ENCODE data around the gene SERINC5.

SERINC5 gene

DNA sequence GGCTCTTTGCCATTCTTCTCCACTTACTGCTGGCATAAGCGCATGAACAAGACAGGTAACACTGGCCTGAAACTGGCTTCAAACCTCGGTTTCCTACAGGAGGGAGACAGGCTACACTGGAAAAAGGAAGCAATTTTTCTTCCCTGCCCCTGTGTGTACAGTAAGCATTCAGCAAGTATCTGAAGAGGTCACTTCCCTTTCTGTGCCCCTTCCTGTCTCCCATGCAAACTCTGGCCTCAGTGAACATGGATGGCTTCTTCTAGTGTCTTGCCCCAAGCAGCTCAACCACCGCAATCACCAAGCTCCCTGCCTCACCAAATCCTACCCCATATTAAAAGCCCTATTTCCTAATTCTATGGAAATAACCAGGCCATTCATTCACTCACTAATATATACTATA, 42.4 kb downstream of the SERINC5 start:
- TF ChIP-seq, protein P1, sequence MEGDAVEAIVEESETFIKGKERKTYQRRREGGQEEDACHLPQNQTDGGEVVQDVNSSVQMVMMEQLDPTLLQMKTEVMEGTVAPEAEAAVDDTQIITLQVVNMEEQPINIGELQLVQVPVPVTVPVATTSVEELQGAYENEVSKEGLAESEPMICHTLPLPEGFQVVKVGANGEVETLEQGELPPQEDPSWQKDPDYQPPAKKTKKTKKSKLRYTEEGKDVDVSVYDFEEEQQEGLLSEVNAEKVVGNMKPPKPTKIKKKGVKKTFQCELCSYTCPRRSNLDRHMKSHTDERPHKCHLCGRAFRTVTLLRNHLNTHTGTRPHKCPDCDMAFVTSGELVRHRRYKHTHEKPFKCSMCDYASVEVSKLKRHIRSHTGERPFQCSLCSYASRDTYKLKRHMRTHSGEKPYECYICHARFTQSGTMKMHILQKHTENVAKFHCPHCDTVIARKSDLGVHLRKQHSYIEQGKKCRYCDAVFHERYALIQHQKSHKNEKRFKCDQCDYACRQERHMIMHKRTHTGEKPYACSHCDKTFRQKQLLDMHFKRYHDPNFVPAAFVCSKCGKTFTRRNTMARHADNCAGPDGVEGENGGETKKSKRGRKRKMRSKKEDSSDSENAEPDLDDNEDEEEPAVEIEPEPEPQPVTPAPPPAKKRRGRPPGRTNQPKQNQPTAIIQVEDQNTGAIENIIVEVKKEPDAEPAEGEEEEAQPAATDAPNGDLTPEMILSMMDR (conservative IDR thresholded peaks at IDR 0.05; ENCODE audit: control insufficient read depth, insufficient read depth, low read depth, low read length): no peak
- no peak overlapping the region for H3K4me3 ChIP-seq (ENCODE audit: control insufficient read depth, low read depth, low read length)
- no peak for DNase-seq (ENCODE audit: low read depth)

GRCh38 chr5:80212171-80212667, 43.6 kb downstream of the SERINC5 start:
- no peak overlapping the region for H3K4me3 ChIP-seq (ENCODE audit: control insufficient read depth, low read depth, low read length)
- TF ChIP-seq, protein P1 (conservative IDR thresholded peaks at IDR 0.05; ENCODE audit: control insufficient read depth, insufficient read depth, low read depth, low read length): no peak
- DNase-seq (ENCODE audit: low read depth): no peak

DNA sequence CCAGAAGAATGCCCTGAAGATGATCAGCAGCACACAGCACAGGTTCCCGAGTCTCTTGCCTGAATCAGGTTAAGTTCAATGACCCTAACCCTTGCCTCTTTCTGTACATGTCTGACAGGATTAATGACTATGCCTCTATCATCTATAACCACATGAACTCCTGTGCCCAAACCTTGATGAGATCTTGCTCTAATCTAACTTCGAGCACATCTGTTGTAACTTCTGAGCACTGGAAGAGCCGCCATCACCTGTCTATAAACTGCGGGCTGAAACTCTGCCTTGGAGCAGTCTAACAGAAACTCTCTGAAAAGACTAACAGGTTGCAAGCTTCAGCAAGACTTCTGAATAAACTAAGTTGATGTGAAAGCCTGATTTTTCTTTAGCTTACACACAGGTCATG, 44.5 kb downstream of the SERINC5 start:
- no peak overlapping the region for H3K4me3 ChIP-seq (ENCODE audit: control insufficient read depth, low read depth, low read length)
- no peak for DNase-seq (ENCODE audit: low read depth)
- TF ChIP-seq, protein P1 (conservative IDR thresholded peaks at IDR 0.05; ENCODE audit: control insufficient read depth, insufficient read depth, low read depth, low read length): no peak

GRCh38 chr5:80210014-80210413, 45.8 kb downstream of the SERINC5 start:
- no peak overlapping the region for H3K4me3 ChIP-seq (ENCODE audit: control insufficient read depth, low read depth, low read length)
- TF ChIP-seq, protein P1 (conservative IDR thresholded peaks at IDR 0.05; ENCODE audit: control insufficient read depth, insufficient read depth, low read depth, low read length): no peak
- DNase-seq (ENCODE audit: low read depth): no peak

DNA sequence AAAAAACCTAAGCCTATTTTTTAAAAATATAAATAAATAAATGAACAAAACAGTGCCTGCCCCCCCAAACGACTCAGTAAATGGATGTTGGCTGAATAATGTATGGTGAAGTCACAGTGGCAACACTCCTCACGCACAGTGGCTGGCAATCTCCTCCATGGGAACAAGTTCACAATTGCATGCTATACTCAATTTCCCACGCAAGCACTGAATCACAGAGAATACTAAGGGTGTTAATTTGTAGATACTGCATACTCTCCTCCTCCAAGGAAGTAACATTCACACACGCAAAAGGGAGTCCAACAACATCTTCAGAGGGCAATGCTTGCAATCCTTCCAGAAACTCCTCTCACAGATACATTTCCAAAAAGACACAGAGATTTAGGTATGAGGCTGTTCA, 47.5 kb downstream of the SERINC5 start:
- DNase-seq (ENCODE audit: low read depth): no peak
- no peak overlapping the region for H3K4me3 ChIP-seq (ENCODE audit: control insufficient read depth, low read depth, low read length)
- TF ChIP-seq, protein P1 (conservative IDR thresholded peaks at IDR 0.05; ENCODE audit: control insufficient read depth, insufficient read depth, low read depth, low read length): no peak

GRCh38 chr5:80207832-80208231, 48.0 kb downstream of the SERINC5 start:
- H3K4me3 ChIP-seq (ENCODE audit: control insufficient read depth, low read depth, low read length): no peak overlapping the region
- TF ChIP-seq, protein P1 (conservative IDR thresholded peaks at IDR 0.05; ENCODE audit: control insufficient read depth, insufficient read depth, low read depth, low read length): no peak

DNA sequence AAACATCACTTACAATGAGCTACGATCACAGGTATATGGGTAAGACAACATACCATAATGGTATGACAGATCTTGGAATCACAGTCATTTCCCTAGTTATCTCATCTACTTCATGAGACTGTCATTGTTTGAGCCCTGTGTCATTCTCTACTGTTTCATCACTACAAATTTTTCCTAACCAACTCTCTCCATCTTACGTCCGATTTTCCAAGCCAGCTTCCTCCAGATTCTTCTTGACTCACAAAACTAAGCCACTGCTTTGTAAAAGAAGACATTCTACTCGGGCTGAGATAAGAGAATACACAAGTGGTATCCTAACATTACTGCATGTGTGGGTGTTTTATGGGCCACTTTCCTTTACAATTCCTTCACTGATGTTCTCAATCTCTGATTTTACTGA, 49.6 kb downstream of the SERINC5 start:
- TF ChIP-seq, protein P1 (conservative IDR thresholded peaks at IDR 0.05; ENCODE audit: control insufficient read depth, insufficient read depth, low read depth, low read length): no peak
- peak; percentile 35 for DNase-seq (ENCODE audit: low read depth)
- no peak overlapping the region for H3K4me3 ChIP-seq (ENCODE audit: control insufficient read depth, low read depth, low read length)

More at GRCh38 chr5:80207832-80208231, 48.0 kb downstream of the SERINC5 start:
- no peak for DNase-seq (ENCODE audit: low read depth)
